Measurements from ENCODE around the gene LONP2. TPM values are rescaled to one million over a fixed set of nuclear protein-coding genes. Genes with fewer than 3 reads are reported as not detected.

Gene LONP2, protein sequence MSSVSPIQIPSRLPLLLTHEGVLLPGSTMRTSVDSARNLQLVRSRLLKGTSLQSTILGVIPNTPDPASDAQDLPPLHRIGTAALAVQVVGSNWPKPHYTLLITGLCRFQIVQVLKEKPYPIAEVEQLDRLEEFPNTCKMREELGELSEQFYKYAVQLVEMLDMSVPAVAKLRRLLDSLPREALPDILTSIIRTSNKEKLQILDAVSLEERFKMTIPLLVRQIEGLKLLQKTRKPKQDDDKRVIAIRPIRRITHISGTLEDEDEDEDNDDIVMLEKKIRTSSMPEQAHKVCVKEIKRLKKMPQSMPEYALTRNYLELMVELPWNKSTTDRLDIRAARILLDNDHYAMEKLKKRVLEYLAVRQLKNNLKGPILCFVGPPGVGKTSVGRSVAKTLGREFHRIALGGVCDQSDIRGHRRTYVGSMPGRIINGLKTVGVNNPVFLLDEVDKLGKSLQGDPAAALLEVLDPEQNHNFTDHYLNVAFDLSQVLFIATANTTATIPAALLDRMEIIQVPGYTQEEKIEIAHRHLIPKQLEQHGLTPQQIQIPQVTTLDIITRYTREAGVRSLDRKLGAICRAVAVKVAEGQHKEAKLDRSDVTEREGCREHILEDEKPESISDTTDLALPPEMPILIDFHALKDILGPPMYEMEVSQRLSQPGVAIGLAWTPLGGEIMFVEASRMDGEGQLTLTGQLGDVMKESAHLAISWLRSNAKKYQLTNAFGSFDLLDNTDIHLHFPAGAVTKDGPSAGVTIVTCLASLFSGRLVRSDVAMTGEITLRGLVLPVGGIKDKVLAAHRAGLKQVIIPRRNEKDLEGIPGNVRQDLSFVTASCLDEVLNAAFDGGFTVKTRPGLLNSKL
- 28.9 and 48.5 TPM in 2 replicates for total RNA-seq (2014; rRNA removed; shearing (Covaris generic))

- peak within 1 kb of the TSS; percentile 32 for H3K27ac ChIP-seq
- H3K27me3 ChIP-seq (replicated peaks) = no peaks in the 10 kb centered on the region
- H3K4me3 ChIP-seq = peak within 1 kb of the TSS; percentile 87
- H3K4me1 ChIP-seq (replicated peaks) = peaks cover 11% of the 10 kb centered on the region
- peak; percentile 87 to 88 for DNase-seq (ENCODE audit: low read depth in 1 of 2, low spot score in 2 of 2)
- H3K36me3 ChIP-seq = peaks cover 4% of the 10 kb centered on the region
- H3K9me3 ChIP-seq (replicated peaks) = no peaks in the 10 kb centered on the region
Measured at GRCh38 chr16:48244080-48244862, at the start of gene LONP2. LONP2 (plus strand) TSS chr16:48244300; CDS start chr16:48244389, 89 bp downstream.

DNA sequence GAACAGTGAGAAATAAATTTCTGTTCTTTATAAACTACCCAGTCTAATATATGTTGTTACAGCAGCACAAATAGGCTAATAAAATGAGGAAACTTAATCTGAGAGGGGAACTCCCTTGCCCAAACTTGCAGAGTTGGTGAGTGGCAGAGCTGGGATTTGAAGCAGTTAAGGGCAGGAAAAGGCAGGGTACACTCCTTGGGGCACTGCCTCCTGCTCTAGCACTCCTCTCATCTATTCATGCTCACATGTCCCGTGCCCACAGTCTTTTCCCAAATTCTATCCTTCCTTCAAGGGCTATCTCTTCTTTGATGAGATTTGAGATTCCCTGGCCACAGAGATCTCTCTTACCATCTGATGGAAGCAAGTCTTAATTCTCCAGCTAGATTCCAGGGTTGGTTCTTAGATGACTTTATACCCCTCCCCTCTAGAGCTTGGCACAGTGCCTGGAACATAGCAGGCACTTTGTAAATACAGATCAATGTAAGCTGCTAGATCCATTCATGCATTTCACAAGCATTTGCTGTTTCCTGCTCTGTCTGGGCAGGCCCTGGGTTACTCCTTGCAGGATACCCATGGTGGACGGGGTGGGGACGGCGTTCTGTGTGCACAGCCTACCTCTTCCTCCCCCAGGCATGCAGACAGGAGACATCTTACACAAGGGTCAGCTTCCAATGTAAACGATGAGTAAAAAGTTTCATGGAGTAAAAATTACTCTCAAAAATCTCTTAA is 49.1 kb upstream of the LONP2 start:
- DNase-seq (ENCODE audit: low read depth in 1 of 2, low spot score in 2 of 2) = no peak
- H3K27ac ChIP-seq = no peak overlapping the region
- no peaks in the 10 kb centered on the region for H3K4me1 ChIP-seq (replicated peaks)
- H3K4me3 ChIP-seq = no peak overlapping the region
- no peaks in the 10 kb centered on the region for H3K27me3 ChIP-seq (replicated peaks)
- H3K9me3 ChIP-seq (replicated peaks) = no peaks in the 10 kb centered on the region
- H3K36me3 ChIP-seq = no peaks in the 10 kb centered on the region

- Histone ChIP-seq H3K36me3 (no peaks in the 10 kb centered on the region), H3K27ac (no peak overlapping the region), H3K4me3 (no peak overlapping the region), H3K27me3 (replicated peaks) (0 out of 2 replicates have a peak, but pooled peaks cover 2% of the 10 kb centered on the region), H3K4me1 (replicated peaks) (no peaks in the 10 kb centered on the region), H3K9me3 (replicated peaks) (no peaks in the 10 kb centered on the region)
- no peak for DNase-seq (ENCODE audit: low read depth in 1 of 2, low spot score in 2 of 2)
Measured at GRCh38 chr16:48197294-48197693, 46.8 kb upstream of the LONP2 start.

DNA sequence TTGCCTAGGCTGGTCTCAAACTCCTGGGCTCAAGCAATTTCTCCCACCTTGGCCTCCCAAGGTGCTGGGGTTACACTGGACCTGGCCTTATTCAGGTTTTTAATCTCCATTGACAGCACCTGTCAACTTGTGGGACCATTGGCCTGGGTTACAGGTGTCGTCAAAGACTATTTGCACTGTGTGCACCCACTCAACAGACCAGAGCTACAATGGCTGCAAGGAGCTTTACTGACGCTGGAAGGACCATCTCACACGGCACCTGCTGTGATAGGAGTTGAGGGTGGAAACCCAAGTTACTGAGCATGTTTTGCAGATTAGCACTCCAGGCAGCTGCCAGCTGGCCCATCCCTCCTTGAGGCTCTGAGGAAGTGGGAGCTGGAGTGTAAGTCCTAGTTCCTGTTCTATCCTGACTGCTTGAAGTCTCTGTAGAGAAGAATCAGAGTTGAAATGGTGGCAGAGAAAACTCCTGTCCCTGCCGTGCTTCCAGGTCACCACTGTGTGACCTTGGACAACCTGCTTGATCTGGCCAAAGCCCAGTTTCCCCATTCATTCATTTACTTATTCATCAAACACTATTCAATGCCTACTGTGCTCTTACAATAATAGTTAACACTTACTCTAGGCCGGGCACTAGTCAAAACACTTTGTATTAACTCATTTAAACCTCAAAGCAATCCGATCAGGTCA is 42.4 kb upstream of the LONP2 start:
- no peaks in the 10 kb centered on the region for H3K4me1 ChIP-seq (replicated peaks)
- no peak for DNase-seq (ENCODE audit: low read depth in 1 of 2, low spot score in 2 of 2)

DNA sequence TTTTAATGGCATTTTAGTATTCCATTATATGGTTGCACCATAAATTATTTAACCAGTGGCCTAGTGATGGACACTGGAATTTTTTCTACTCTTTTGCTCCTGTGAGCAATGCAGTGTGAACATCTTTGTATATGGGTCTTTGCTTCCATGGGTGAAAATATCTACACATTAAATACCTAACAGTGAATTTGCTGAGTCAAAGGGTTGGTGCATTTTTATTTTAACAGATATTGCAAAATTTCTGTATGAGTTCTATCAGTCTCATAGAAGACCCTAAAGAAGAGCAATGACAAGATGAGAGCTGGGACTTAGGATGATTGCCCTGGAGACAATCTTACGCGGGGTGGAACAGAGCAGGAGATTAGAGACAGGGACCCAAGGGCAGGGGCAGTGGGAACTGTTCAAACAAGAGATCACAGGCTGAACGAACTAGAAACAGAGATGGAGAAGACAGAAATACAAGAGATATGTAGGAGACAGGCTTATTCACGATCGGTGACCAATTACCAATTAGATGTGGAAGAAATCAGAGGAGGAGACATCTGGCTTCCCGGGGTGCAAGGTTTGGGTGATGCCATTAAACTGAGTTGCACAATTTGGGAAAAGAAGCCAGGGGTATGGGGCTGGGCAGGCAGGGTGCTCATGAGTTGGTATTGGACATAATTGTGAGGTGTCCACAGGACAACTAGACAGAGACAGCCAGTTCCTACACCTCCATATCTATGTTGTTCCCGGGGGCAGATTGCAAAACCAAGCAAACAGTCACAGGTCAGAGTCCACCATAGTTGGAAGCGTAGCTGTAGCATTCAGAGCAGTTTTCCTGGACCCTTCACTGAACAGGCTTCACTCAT is 39.9 kb upstream of the LONP2 start:
- no peak overlapping the region for H3K4me3 ChIP-seq

More for the DNA sequence above, 42.4 kb upstream of the LONP2 start:
- no peak overlapping the region for H3K4me3 ChIP-seq
- H3K27me3 ChIP-seq (replicated peaks) = peaks cover 2% of the 10 kb centered on the region; the same call in 1 of the 2 replicates
- H3K27ac ChIP-seq = no peak overlapping the region
- no peaks in the 10 kb centered on the region for H3K36me3 ChIP-seq
- H3K9me3 ChIP-seq (replicated peaks) = no peaks in the 10 kb centered on the region

GRCh38 chr16:48204825-48205151 is 39.3 kb upstream of the LONP2 start:
- Histone ChIP-seq H3K36me3 (no peaks in the 10 kb centered on the region), H3K4me3 (no peak overlapping the region), H3K4me1 (replicated peaks) (no peaks in the 10 kb centered on the region), H3K27ac (no peak overlapping the region), H3K9me3 (replicated peaks) (no peaks in the 10 kb centered on the region), H3K27me3 (replicated peaks) (peaks cover 2% of the 10 kb centered on the region; the same call in 1 of the 2 replicates)
- DNase-seq (ENCODE audit: low read depth in 1 of 2, low spot score in 2 of 2) = no peak

More for the DNA sequence above, 39.9 kb upstream of the LONP2 start:
- no peak for DNase-seq (ENCODE audit: low read depth in 1 of 2, low spot score in 2 of 2)
- Histone ChIP-seq H3K27ac (no peak overlapping the region), H3K4me1 (replicated peaks) (no peaks in the 10 kb centered on the region), H3K27me3 (replicated peaks) (peaks cover 2% of the 10 kb centered on the region; the same call in 1 of the 2 replicates), H3K9me3 (replicated peaks) (no peaks in the 10 kb centered on the region), H3K36me3 (no peaks in the 10 kb centered on the region)

GRCh38 chr16:48206594-48207242 is 37.4 kb upstream of the LONP2 start:
- no peak overlapping the region for H3K4me3 ChIP-seq

DNA sequence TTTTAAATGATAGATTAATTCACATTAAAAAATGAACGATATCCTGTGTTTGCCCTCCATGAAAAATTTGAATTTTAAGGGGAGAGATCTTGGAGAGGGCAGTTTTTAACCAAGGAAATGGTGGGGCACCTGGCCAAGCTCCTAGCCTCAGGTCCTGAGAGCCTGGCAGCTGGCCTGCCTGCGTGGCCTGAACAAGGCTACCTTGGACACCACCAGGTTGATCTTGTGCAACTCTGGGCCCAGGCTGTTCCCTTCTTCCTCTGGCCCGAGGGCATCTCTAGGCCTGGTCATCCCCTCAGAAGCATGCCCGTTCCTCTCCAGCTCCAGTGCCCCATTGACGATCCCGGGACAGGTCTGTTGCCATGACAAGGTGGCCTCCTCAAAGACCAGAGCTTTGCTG is 33.4 kb upstream of the LONP2 start:
- H3K4me3 ChIP-seq = no peak overlapping the region
- H3K27ac ChIP-seq = no peak overlapping the region
- DNase-seq (ENCODE audit: low read depth in 1 of 2, low spot score in 2 of 2) = no peak
- H3K27me3 ChIP-seq (replicated peaks) = 0 out of 2 replicates have a peak, but pooled peaks cover 3% of the 10 kb centered on the region
- no peaks in the 10 kb centered on the region for H3K4me1 ChIP-seq (replicated peaks)
- H3K36me3 ChIP-seq = no peaks in the 10 kb centered on the region
- no peaks in the 10 kb centered on the region for H3K9me3 ChIP-seq (replicated peaks)

More at GRCh38 chr16:48206594-48207242, 37.4 kb upstream of the LONP2 start:
- no peak overlapping the region for H3K27ac ChIP-seq
- peaks cover 2% of the 10 kb centered on the region; the same call in 1 of the 2 replicates for H3K27me3 ChIP-seq (replicated peaks)
- no peaks in the 10 kb centered on the region for H3K36me3 ChIP-seq
- H3K4me1 ChIP-seq (replicated peaks) = no peaks in the 10 kb centered on the region
- H3K9me3 ChIP-seq (replicated peaks) = no peaks in the 10 kb centered on the region
- no peak for DNase-seq (ENCODE audit: low read depth in 1 of 2, low spot score in 2 of 2)

- 0 out of 2 replicates have a peak, but pooled peaks cover 3% of the 10 kb centered on the region for H3K27me3 ChIP-seq (replicated peaks)
- H3K4me1 ChIP-seq (replicated peaks) = no peaks in the 10 kb centered on the region
- no peak overlapping the region for H3K4me3 ChIP-seq
- no peak for DNase-seq (ENCODE audit: low read depth in 1 of 2, low spot score in 2 of 2)
- no peaks in the 10 kb centered on the region for H3K36me3 ChIP-seq
- no peak overlapping the region for H3K27ac ChIP-seq
- no peaks in the 10 kb centered on the region for H3K9me3 ChIP-seq (replicated peaks)
Measured at GRCh38 chr16:48212033-48212432, 32.1 kb upstream of the LONP2 start.

- Histone ChIP-seq H3K4me1 (replicated peaks) (no peaks in the 10 kb centered on the region), H3K4me3 (no peak overlapping the region)
Measured at GRCh38 chr16:48215738-48216137, 28.4 kb upstream of the LONP2 start.

DNA sequence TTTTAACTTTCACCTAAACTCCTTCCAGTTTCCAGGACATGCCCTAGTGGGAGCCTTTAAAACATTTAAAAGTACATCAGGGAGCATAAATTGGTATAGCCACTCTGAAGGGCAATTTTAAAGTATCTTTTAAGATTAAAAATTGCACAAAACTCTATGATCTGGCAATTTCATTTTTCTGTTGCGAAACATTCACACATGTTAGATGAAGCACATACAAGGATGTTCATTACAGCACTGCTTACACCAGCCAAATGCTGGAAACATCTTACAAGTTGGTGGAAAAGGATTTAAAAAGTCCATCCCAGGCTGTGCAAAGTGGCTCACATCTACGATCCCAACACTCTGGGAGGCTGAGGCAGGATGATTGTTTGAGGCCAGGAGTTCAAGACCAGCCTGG is 26.4 kb upstream of the LONP2 start:
- H3K27me3 ChIP-seq (replicated peaks) = 0 out of 2 replicates have a peak, but pooled peaks cover 3% of the 10 kb centered on the region
- no peaks in the 10 kb centered on the region for H3K36me3 ChIP-seq
- H3K4me3 ChIP-seq = no peak overlapping the region
- no peak for DNase-seq (ENCODE audit: low read depth in 1 of 2, low spot score in 2 of 2)
- no peaks in the 10 kb centered on the region for H3K9me3 ChIP-seq (replicated peaks)
- H3K27ac ChIP-seq = no peak overlapping the region
- no peaks in the 10 kb centered on the region for H3K4me1 ChIP-seq (replicated peaks)

More at GRCh38 chr16:48215738-48216137, 28.4 kb upstream of the LONP2 start:
- Histone ChIP-seq H3K36me3 (no peaks in the 10 kb centered on the region), H3K27ac (no peak overlapping the region), H3K27me3 (replicated peaks) (0 out of 2 replicates have a peak, but pooled peaks cover 3% of the 10 kb centered on the region), H3K9me3 (replicated peaks) (no peaks in the 10 kb centered on the region)
- DNase-seq (ENCODE audit: low read depth in 1 of 2, low spot score in 2 of 2) = no peak

Measured in SJSA1 (cell line).